ENCODE results near the gene ENOX2. TPM values are rescaled to one million over a fixed set of nuclear protein-coding genes. Genes with fewer than 3 reads are reported as not detected.

The ENOX2 gene
- total RNA-seq, 1 experiment from 2014 or later, result 12.9 TPM

GRCh38 chrX:130851569-130851968 lies 51.4 kb downstream of the ENOX2 start:
- no TSS peak for BruUV-seq (replicated peaks)
- ChIA-PET POLR2A (no interaction called here), CTCF (no interaction called here), RAD21 (ENCODE audit: low non-redundant PET in 1 of 2, low total read pairs in 2 of 2, uncharacterized antibody in 2 of 2, unreplicated experiment in 2 of 2) (no interaction called here)
- Histone ChIP-seq H3K79me2 (ENCODE audit: insufficient read depth, low read length) (no peaks in the 10 kb centered on the region), H3K4me3 (replicated peaks in 1 of 2; ENCODE audit: low read depth in 1 of 2, low read length in 2 of 2) (no peak overlapping the region), H3K4me1 (ENCODE audit: control insufficient read depth in 1 of 2, insufficient read depth in 2 of 2, low read length in 2 of 2) (no peaks in the 10 kb centered on the region), H3K9ac (ENCODE audit: low read length) (no peak overlapping the region), H3K9me3 (ENCODE audit: control insufficient read depth in 1 of 2, insufficient read depth in 1 of 2, low read depth in 1 of 2, low read length in 2 of 2) (no peaks in the 10 kb centered on the region), H3K36me3 (ENCODE audit: control insufficient read depth in 1 of 2, insufficient read depth in 2 of 2, low read length in 2 of 2) (no peaks in the 10 kb centered on the region), H2AFZ (ENCODE audit: low read depth, low read length, poor library complexity, severe bottlenecking) (no peak overlapping the region), H3K9me2 (ENCODE audit: insufficient read depth) (no peaks in the 10 kb centered on the region), H4K20me1 (ENCODE audit: insufficient read depth) (no peaks in the 10 kb centered on the region), H3K27ac (ENCODE audit: low read depth, low read length) (no peak overlapping the region), H3K4me2 (ENCODE audit: low read length) (no peak overlapping the region), H3K27me3 (ENCODE audit: insufficient read depth, low read length) (no peaks in the 10 kb centered on the region)
- DNase-seq (ENCODE audit: low read depth, low spot score) (no peak), ATAC-seq (no peak)
- TF ChIP-seq EZH2 (IDR thresholded peaks at IDR 0.05) (no peak), POLR2AphosphoS5 (IDR thresholded peaks at IDR 0.05; ENCODE audit: low read depth, low read length) (no peak), EGR1 (IDR thresholded peaks at IDR 0.05; ENCODE audit: low read depth) (no peak), EZH2phosphoT487 (IDR thresholded peaks at IDR 0.05; ENCODE audit: borderline replicate concordance) (no peak), ATF3 (IDR thresholded peaks at IDR 0.05) (no peak), CBX3 (IDR thresholded peaks at IDR 0.05; ENCODE audit: low read depth) (no peak), ZNF274 (IDR thresholded peaks at IDR 0.05; ENCODE audit: low read depth, low read length) (no peak), SP1 (IDR thresholded peaks at IDR 0.05; ENCODE audit: low read depth) (no peak), TCF7L2 (IDR thresholded peaks at IDR 0.05; ENCODE audit: borderline replicate concordance, extremely low read depth, insufficient read depth, insufficient read length) (no peak), CEBPB (IDR thresholded peaks at IDR 0.05; ENCODE audit: low read depth) (no peak), SRF (IDR thresholded peaks at IDR 0.05; ENCODE audit: low read depth) (no peak), ZBTB33 (IDR thresholded peaks at IDR 0.05; ENCODE audit: extremely low read depth, insufficient replicate concordance, low read length) (no peak), REST (IDR thresholded peaks at IDR 0.05; ENCODE audit: low read depth) (no peak), JUND (IDR thresholded peaks at IDR 0.05) (no peak), POLR2A (IDR thresholded peaks at IDR 0.05; ENCODE audit: borderline replicate concordance, extremely low read depth, insufficient read depth, insufficient read length) (no peak)
- intact Hi-C loops (cut with micrococcal nuclease), result no loop called here

Measured in HCT116 (cell line).